Stimulated activated CD4-positive, alpha-beta T cell treated with anti-CD3 and anti-CD28 coated beads, TNF-alpha, amount 100 ng/mL, for 48 hours (primary cell): ENCODE results near the gene DYRK3.

Experiments used
- DNase-seq, 3 donors: peaks; one replicate each; pipeline ENCODE4 v3.0.0-alpha.2; 2020; ENCODE audit warnings: low read depth in 3 of 3

The DYRK3 gene

GRCh38 chr1:206661161-206661820 is 26.0 kb downstream of the DYRK3 start:
- no peak for DNase-seq

GRCh38 chr1:206662396-206663092 is 27.2 kb downstream of the DYRK3 start:
- DNase-seq = no peak

- no peak for DNase-seq
Measured at GRCh38 chr1:206663362-206663761, 28.0 kb downstream of the DYRK3 start.

GRCh38 chr1:206663832-206664652 is 28.7 kb downstream of the DYRK3 start:
- peak; percentile 37 to 69 (median 63) for DNase-seq

GRCh38 chr1:206664740-206665139 is 29.4 kb downstream of the DYRK3 start:
- DNase-seq = no peak

GRCh38 chr1:206666031-206666561 is 30.8 kb downstream of the DYRK3 start:
- DNase-seq = no peak

GRCh38 chr1:206666954-206667665 is 31.8 kb downstream of the DYRK3 start:
- no peak for DNase-seq

- no peak for DNase-seq
Measured at GRCh38 chr1:206668351-206668750, 33.0 kb downstream of the DYRK3 start.

GRCh38 chr1:206668874-206669410 is 33.6 kb downstream of the DYRK3 start:
- DNase-seq = no peak

GRCh38 chr1:206672011-206672688 is 36.8 kb downstream of the DYRK3 start:
- DNase-seq = no peak

GRCh38 chr1:206672844-206673758 is 37.8 kb downstream of the DYRK3 start:
- no peak for DNase-seq

- DNase-seq = no peak
Measured at GRCh38 chr1:206674236-206674635, 38.9 kb downstream of the DYRK3 start.

- DNase-seq = no peak
Measured at GRCh38 chr1:206674745-206675175, 39.4 kb downstream of the DYRK3 start.

GRCh38 chr1:206676499-206676898 is 41.2 kb downstream of the DYRK3 start:
- DNase-seq = no peak

- DNase-seq = no peak
Measured at GRCh38 chr1:206678490-206678889, 43.2 kb downstream of the DYRK3 start.

- no peak for DNase-seq
Measured at GRCh38 chr1:206679738-206680211, 44.4 kb downstream of the DYRK3 start.

- DNase-seq = no peak
Measured at GRCh38 chr1:206680279-206680678, 44.9 kb downstream of the DYRK3 start.

- no peak for DNase-seq
Measured at GRCh38 chr1:206681359-206681758, 46.0 kb downstream of the DYRK3 start.

GRCh38 chr1:206682111-206682510 is 46.8 kb downstream of the DYRK3 start:
- DNase-seq = no peak

- DNase-seq = no peak
Measured at GRCh38 chr1:206683313-206683712, 48.0 kb downstream of the DYRK3 start.
